Activated T-cell treated with anti-CD3 and anti-CD28 coated beads, Interleukin-2, amount 50 U/mL, for 48 hours (primary cell): ENCODE results near the gene CASP9.

Experiments used
- DNase-seq, 2 experiments: peaks; one replicate each; pipeline ENCODE4 v3.0.0-alpha.2; 2020

The CASP9 gene

DNA sequence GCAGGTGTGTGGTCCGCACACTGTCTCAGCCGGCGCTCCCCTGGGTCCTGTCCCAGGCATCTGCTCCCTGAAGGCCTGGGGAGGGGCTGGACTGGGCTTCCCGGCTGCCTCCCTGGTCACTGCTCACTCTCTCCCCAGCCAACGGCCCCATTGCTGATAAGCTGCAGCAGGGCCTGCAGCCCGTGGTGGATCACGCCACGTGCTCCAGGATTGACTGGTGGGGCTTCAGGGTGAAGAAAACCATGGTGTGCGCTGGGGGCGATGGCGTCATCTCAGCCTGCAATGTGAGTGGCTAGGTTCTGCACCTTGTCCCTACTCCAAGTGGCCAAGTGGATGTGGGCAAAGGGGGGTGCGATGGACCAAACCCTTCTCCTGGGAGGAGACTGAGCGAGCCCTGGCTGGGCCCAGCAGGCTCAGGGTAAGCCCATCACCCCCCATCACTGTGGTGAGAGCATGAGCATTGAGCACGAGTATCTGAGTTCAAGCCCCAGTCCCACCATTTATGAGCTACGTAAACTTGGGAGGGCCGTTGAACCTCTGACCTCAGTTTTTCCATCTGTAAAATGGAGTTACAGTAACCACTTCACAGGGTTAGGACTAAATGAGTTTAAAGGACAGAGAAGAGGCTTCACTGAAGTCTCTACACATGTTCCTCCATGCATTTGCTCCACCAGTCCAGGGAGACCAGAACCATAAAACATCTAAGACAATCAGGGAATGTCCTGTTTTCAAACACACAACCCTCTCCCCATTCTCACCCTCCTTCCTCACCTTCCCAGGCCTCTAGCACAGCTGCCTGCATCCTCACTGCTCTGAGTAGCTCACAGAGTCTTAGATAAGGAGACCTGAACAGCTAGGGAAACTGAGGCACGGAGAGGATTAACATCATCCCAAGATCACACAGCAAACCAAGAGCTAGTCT lies 79.3 kb downstream of the CASP9 start:
- no peak for DNase-seq

GRCh38 chr1:15443281-15443680 lies 80.7 kb downstream of the CASP9 start:
- DNase-seq: no peak

DNA sequence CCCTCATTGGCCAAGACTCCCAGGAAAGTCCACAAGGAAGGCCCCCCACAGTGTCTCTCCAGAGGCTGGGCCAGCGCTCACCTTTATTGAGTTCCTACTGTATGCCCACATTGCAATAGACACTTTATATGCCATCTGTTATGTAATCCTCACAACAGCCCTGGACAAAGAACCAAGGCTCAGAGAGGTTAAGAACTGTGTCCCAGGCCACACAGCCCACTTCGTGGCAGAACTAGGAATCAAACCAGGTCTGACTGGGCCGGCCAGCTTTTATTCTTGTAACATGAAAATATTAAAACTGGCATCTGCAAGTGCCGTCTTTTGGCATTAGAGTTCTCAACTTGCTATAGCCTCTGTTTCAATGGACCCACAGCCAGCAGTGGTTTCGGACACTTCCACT lies 81.3 kb downstream of the CASP9 start:
- no peak for DNase-seq

GRCh38 chr1:15442119-15442518 lies 81.9 kb downstream of the CASP9 start:
- DNase-seq: no peak
